Activated CD4-positive, alpha-beta T cell treated with anti-CD3 and anti-CD28 coated beads, Interleukin-2, amount 10 ng/mL, durations not matched to agents 24 days and 14 days (primary cell): ENCODE results near the gene ATPAF1. TPM values are rescaled to one million over a fixed set of nuclear protein-coding genes. Genes with fewer than 3 reads are reported as not detected.
"Not testable (repeated sequence)": the region's sequence is repeated elsewhere in the genome, so short reads cannot be mapped to it uniquely, and the experiment has no call there.

Source experiments
- DNase-seq: peaks from one replicate; pipeline ENCODE4 v3.0.0; 2022
- H3K27ac Mint-ChIP-seq: one replicate; pipeline ENCODE4 v1.8.0; 2022; ENCODE audit warnings: mild to moderate bottlenecking, mixed read lengths
- H3K27me3 Mint-ChIP-seq: one replicate; pipeline ENCODE4 v1.8.0; 2022; ENCODE audit warnings: mixed read lengths
- H3K36me3 Mint-ChIP-seq: one replicate; pipeline ENCODE4 v1.8.0; 2022; ENCODE audit warnings: low read depth, mild to moderate bottlenecking, mixed read lengths
- H3K4me1 Mint-ChIP-seq: one replicate; pipeline ENCODE4 v1.8.0; 2021; ENCODE audit warnings: mixed read lengths
- H3K4me3 Mint-ChIP-seq: one replicate; pipeline ENCODE4 v1.8.0; 2022; ENCODE audit warnings: mild to moderate bottlenecking, moderate library complexity, mixed read lengths
- H3K9me3 Mint-ChIP-seq: one replicate; pipeline ENCODE4 v1.8.0; 2021; ENCODE audit warnings: mixed read lengths
- intact Hi-C: fragments of 100-400 bp; cut with micrococcal nuclease; formaldehyde crosslinking; loops from one replicate; pipeline ENCODE4 v1.15.1; 2023
- total RNA-seq: library from RNA; stranded (reverse); gene quantifications from 2 replicates; pipeline ENCODE4 v1.2.3, GENCODE V29; 2022

Gene ATPAF1
- total RNA-seq, 1 donor from 2014 or later = 43.1 TPM

DNA sequence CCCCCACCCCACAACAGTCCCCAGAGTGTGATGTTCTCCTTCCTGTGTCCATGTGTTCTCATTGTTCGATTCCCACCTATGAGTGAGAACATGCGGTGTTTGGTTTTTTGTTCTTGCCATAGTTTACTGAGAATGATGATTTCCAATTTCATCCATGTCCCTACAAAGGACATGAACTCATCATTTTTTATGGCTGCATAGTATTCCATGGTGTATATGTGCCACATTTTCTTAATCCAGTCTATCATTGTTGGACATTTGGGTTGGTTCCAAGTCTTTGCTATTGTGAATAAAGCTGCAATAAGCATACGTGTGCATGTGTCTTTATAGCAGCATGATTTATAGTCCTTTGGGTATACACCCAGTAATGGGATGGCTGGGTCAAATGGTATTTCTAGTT, 17.0 kb downstream of the ATPAF1 start:
- intact Hi-C loops, H3K27me3 Mint-ChIP-seq, H3K27ac Mint-ChIP-seq, H3K4me3 Mint-ChIP-seq, DNase-seq: not testable (repeated sequence)
- Mint-ChIP-seq H3K9me3 (peaks cover 15% of the 10 kb centered on the region), H3K4me1 (peaks cover 16% of the 10 kb centered on the region), H3K36me3 (peaks cover 77% of the 10 kb centered on the region)

DNA sequence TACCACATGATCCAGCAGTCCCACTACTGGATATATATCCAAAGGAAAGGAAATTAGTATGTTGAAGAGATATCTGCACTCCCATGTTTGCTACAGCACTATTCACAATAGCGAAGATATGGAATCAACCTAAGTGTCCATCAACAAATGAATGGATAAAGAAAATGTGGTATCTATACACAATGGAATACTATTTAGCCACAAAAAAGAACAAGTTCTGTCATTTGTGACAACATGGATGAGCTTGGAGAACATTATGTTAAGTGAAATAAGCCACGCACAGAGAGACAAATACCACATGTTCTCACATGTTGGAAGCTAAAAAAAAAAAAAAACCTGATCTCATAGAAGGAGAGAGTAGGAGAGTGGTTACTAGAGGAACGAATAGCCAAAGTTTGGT, 17.7 kb downstream of the ATPAF1 start:
- Mint-ChIP-seq H3K36me3 (peaks cover 71% of the 10 kb centered on the region), H3K4me1 (peaks cover 16% of the 10 kb centered on the region), H3K27ac (no peak overlapping the region), H3K9me3 (peaks cover 15% of the 10 kb centered on the region), H3K4me3 (no peak overlapping the region), H3K27me3 (no peaks in the 10 kb centered on the region)
- no peak for DNase-seq
- intact Hi-C loops = no loop called here

DNA sequence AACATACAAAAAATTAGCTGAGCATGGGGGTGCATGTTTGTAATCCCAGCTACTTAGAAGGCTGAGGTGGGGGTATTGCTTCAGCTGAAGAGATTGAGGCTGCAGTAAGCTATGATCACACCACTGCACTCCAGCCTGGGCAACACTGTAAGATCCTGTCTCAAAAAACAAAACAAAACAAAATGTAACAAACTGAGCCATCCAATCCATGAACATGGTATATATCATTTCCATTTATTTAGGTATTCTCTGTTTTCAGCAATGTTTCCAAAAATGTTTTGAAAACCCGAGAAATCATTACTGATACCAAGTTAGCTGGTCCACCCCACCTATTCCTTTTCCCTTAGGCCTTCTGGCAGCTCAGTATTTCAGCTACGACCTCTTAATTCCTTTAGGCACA, 18.4 kb downstream of the ATPAF1 start:
- Mint-ChIP-seq H3K4me1 (peaks cover 16% of the 10 kb centered on the region), H3K27me3 (no peaks in the 10 kb centered on the region), H3K36me3 (peaks cover 69% of the 10 kb centered on the region), H3K4me3 (no peak overlapping the region), H3K27ac (no peak overlapping the region), H3K9me3 (peaks cover 11% of the 10 kb centered on the region)
- intact Hi-C loops = no loop called here
- DNase-seq = no peak

DNA sequence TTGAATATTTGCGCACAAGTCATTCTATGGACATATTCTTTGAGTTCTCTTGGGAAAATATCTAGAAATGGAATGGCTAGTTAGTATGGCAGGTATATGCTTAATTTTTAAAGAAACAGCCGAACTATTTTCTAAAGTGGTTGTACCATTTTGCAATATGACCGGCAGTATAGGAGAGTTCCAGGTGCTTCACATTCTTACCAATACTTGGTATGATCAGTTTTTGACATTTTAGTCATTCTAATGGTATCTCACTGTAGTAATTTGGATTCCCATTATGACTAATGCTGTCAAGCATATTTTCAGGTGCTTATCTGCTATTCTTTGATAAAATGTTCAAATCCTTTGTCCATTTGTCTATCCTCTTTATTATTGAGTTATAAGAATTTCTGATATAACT, 20.6 kb downstream of the ATPAF1 start:
- peaks cover 59% of the 10 kb centered on the region for H3K36me3 Mint-ChIP-seq
- no peak for DNase-seq
- no peaks in the 10 kb centered on the region for H3K27me3 Mint-ChIP-seq
- peak overlapping the region; percentile 3 for H3K27ac Mint-ChIP-seq
- intact Hi-C loops = loop anchor here (2.0 kb wide), 1 partner anchor 21 kb away; the partner anchor contains the start of gene ATPAF1
- no peak overlapping the region for H3K4me3 Mint-ChIP-seq
- H3K4me1 Mint-ChIP-seq = peaks cover 4% of the 10 kb centered on the region
- H3K9me3 Mint-ChIP-seq = peaks cover 9% of the 10 kb centered on the region

DNA sequence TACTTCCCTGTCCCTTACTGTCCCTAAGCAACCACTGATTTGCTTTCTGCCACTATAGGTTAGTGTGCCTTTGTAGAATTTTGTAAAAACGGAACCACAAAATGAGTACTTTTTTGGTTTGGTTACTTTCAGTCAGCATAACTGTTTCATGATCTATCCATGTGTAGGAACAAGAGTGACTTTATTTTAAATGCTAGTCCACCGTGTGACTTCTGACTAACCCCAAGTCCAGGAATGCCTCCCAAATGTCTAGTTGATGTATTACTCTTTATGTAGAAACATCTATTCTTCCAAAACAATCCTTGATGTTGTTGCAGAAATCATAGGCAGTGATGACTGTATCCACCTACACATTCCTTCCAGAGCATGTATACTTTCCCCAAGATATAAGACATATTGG, 21.3 kb downstream of the ATPAF1 start:
- Mint-ChIP-seq H3K27me3 (no peaks in the 10 kb centered on the region), H3K4me1 (peaks cover 4% of the 10 kb centered on the region), H3K36me3 (peaks cover 59% of the 10 kb centered on the region), H3K4me3 (no peak overlapping the region), H3K27ac (no peak overlapping the region), H3K9me3 (peaks cover 9% of the 10 kb centered on the region)
- no peak for DNase-seq
- intact Hi-C loops = loop anchor here (2.0 kb wide), 1 partner anchor 22 kb away; the partner anchor contains the start of gene ATPAF1

DNA sequence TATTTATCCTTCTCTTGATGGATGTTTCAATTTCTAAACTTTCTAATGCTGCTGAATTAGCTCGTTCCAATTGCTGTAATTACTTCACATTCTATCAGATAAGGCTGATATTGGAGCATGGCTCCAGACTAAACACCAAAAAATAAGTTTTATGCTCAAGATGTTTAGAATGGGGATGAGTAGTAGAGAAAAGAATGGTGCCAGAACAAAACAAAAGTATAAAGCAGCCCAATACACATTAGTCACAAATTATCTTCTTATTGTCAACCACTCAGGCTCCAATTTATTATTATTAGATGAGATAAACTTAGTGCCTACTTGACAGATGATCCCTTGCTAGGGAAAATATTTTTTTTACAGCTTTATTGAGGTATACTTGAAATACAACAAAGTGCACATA, 21.8 kb downstream of the ATPAF1 start:
- peaks cover 9% of the 10 kb centered on the region for H3K9me3 Mint-ChIP-seq
- no peak for DNase-seq
- H3K27ac Mint-ChIP-seq = no peak overlapping the region
- intact Hi-C loops = loop anchor here (2.0 kb wide), 1 partner anchor 22 kb away; the partner anchor contains the start of gene ATPAF1
- peaks cover 61% of the 10 kb centered on the region for H3K36me3 Mint-ChIP-seq
- no peak overlapping the region for H3K4me3 Mint-ChIP-seq
- H3K27me3 Mint-ChIP-seq = no peaks in the 10 kb centered on the region
- peaks cover 4% of the 10 kb centered on the region for H3K4me1 Mint-ChIP-seq

DNA sequence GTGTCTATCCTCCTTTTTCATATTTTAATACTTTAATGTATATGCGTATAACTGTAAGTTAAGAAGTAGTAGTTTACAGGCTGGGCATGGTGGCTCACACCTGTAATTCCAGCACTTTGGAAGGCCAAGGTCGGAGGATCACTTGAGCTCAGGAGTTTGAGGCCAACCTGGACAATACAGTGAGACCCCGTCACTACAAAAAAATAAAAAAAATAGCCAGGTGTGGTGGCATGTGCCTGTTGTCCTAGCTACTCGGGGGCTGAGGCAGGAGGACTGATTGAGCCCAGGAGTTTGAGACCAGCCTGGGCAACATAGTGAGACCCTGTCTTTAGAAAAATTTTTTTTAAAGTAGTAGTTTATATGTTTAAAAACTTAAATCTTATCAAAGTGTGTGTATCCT, 22.3 kb downstream of the ATPAF1 start:
- no peaks in the 10 kb centered on the region for H3K27me3 Mint-ChIP-seq
- peaks cover 4% of the 10 kb centered on the region for H3K4me1 Mint-ChIP-seq
- no peak for DNase-seq
- no peak overlapping the region for H3K4me3 Mint-ChIP-seq
- H3K36me3 Mint-ChIP-seq = peaks cover 59% of the 10 kb centered on the region
- no peak overlapping the region for H3K27ac Mint-ChIP-seq
- peaks cover 9% of the 10 kb centered on the region for H3K9me3 Mint-ChIP-seq
- intact Hi-C loops = loop anchor here (2.0 kb wide), 1 partner anchor 23 kb away; the partner anchor contains the start of gene ATPAF1

DNA sequence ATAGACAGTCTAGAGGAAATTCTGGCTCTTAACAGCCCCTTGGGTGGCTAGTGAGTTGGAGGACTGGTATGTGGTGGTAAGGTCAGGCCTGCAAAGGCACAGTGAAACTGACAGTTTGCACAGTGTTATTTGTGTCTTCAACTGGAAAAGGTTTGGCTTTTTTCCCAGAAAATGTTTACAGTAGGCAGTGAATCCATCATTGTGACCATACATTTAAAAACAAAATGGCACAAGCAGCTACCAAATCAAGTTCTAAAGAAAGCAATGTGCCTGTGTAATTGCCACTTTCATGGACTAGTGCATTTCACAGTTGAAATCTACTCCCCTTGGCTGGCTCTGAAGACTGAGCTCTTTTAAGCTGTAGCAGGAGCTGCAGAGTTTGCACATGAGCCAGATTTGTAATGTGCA, 24.8 kb downstream of the ATPAF1 start:
- no peak for DNase-seq
- no peak overlapping the region for H3K4me3 Mint-ChIP-seq
- intact Hi-C loops = no loop called here
- H3K27me3 Mint-ChIP-seq = no peaks in the 10 kb centered on the region
- no peaks in the 10 kb centered on the region for H3K9me3 Mint-ChIP-seq
- peaks cover 49% of the 10 kb centered on the region for H3K36me3 Mint-ChIP-seq
- H3K4me1 Mint-ChIP-seq = peaks cover 4% of the 10 kb centered on the region
- H3K27ac Mint-ChIP-seq = no peak overlapping the region

DNA sequence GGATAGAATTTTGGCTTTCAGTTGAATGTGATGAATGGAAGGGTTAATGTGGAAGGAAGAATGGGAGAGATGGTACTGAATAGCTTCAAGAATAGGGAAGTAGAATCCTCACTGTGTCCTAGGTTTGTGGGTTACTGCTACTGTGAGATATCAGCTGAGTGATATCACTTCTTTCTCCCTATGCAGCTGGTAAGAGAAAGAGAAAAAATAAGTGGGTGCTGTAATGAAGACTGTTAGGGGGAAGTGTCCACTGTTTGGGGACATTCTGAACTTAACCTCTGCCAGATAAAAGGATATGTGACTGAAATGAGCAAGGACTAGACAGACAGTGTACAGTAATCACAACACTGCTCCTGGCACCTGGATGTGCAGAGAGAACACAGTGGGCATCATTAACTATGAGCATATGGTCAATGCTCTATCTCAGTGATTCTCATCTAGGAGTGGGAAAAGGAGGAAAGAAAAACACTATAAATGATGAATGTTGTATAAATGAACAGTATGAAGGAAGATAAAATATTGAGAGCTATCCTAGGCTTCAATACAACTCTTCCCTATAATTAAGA, 26.0 kb downstream of the ATPAF1 start:
- H3K27me3 Mint-ChIP-seq = no peaks in the 10 kb centered on the region
- H3K36me3 Mint-ChIP-seq = peaks cover 43% of the 10 kb centered on the region
- DNase-seq = no peak
- no peaks in the 10 kb centered on the region for H3K9me3 Mint-ChIP-seq
- H3K4me3 Mint-ChIP-seq = no peak overlapping the region
- intact Hi-C loops = no loop called here
- peaks cover 4% of the 10 kb centered on the region for H3K4me1 Mint-ChIP-seq
- no peak overlapping the region for H3K27ac Mint-ChIP-seq

DNA sequence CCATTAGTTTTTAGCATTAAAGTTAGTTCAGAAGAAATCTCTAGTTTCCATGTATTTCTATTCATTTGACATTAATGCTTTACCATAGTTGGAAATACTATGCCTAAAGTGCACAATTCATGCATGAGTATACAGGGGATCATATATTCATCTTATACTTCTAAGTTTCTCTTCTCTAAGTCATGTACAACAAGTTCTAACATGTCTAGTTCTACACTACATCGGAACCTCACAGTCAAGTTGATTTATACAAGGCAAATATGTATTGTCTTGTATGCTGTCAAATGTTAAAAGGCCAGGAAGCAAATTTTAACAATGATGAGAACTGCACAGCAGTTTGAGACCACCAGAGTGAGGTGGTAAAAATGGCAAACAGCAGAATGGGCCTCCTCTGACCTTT, 28.6 kb downstream of the ATPAF1 start:
- Mint-ChIP-seq H3K9me3 (no peaks in the 10 kb centered on the region), H3K27ac (no peak overlapping the region), H3K36me3 (peaks cover 47% of the 10 kb centered on the region), H3K4me3 (no peak overlapping the region), H3K27me3 (no peaks in the 10 kb centered on the region), H3K4me1 (no peaks in the 10 kb centered on the region)
- DNase-seq = no peak
- intact Hi-C loops = no loop called here

DNA sequence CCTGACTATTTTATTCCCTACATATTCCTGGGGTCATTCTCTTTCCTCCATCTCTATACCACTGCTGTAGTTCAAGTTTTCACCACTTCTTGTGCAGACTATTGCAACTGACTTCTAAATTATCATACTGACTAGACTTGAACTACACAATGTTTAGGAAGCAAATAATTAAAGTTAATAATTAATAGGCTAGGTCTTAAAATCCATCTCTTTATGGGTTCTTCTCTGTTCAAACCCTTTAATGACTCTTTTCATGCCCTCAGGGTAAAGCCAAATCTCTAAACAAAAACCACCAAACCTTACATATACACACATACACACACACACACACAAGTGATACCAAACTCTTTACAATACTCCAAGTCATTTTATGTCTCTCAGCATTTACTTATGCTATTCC, 29.2 kb downstream of the ATPAF1 start:
- Mint-ChIP-seq H3K27ac (no peak overlapping the region), H3K36me3 (peaks cover 54% of the 10 kb centered on the region), H3K9me3 (no peaks in the 10 kb centered on the region), H3K27me3 (no peaks in the 10 kb centered on the region), H3K4me3 (no peak overlapping the region), H3K4me1 (no peaks in the 10 kb centered on the region)
- no peak for DNase-seq
- intact Hi-C loops = no loop called here

DNA sequence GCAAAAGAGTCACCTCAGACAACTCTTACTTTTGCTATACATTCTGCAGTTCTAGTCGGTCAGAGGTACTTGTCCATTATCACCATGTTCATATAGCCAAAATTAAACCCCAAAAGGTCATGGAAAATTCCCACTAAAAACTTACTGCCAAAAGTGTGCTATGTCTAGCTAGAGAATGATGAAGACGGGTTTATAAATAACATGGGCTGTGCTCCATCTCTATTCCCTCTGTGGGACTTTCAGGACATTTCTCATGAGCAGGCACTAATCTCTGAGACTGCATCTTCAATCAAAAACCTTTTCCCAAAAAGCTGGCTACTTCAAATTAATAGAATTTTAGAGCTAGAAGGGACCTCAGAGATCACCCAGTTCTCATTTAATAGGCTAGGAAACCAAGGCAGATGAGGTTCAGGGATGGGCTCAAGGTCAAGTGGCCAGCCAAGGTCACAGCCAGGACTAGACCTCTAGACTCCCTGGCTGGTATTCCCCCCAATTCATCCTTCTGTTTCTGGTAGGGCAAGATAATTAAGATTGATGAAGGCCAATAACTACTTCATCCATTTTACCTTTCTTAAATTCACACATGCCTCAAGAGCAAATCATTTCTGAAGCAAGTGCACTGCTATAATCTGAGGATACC, 30.6 kb downstream of the ATPAF1 start:
- Mint-ChIP-seq H3K27ac (no peak overlapping the region), H3K36me3 (peaks cover 55% of the 10 kb centered on the region), H3K9me3 (no peaks in the 10 kb centered on the region), H3K27me3 (no peaks in the 10 kb centered on the region), H3K4me3 (no peak overlapping the region), H3K4me1 (no peaks in the 10 kb centered on the region)
- intact Hi-C loops = no loop called here
- no peak for DNase-seq

DNA sequence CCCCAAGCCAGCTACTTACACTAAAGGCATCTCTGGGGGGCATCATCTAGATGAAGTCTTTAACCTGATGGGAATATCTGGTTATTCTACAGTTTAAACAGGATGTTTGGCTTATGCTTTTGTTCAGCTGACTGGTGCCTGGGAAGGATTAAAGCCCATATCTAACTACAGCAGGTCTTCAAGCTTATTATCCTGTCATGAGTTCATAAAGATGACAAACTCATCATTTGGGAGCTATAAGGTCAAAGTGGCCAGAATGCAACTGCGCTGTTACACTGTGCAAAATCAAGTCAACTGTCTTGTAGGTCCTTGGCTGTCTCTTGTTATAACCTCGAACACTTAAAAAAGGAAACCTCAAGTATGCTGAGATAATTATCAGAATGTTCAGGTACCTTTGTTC, 33.0 kb downstream of the ATPAF1 start:
- no peak for DNase-seq
- Mint-ChIP-seq H3K4me1 (no peaks in the 10 kb centered on the region), H3K36me3 (peaks cover 47% of the 10 kb centered on the region), H3K9me3 (no peaks in the 10 kb centered on the region), H3K4me3 (no peak overlapping the region), H3K27me3 (no peaks in the 10 kb centered on the region), H3K27ac (no peak overlapping the region)
- intact Hi-C loops = no loop called here

DNA sequence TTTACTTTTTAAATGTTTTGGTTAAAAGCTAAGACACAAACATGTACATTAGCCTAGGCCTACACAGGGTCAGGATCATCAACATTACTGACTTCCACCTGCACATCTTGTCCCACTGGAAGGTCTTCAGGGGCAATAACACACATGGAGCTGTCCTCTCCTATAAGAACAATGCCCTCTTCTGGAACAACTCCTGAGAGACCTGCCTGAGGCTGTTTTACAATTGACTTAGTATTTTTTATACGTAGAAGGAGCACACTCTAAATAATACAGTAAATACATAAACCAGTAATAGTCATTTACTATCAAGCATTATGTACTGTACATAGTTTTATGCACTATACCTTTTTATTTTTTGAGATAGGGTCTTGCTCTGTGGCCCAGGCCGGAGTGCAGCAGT, 37.4 kb downstream of the ATPAF1 start:
- Mint-ChIP-seq H3K4me1 (no peaks in the 10 kb centered on the region), H3K27me3 (no peaks in the 10 kb centered on the region), H3K9me3 (no peaks in the 10 kb centered on the region), H3K36me3 (peaks cover 34% of the 10 kb centered on the region), H3K4me3 (no peak overlapping the region), H3K27ac (no peak overlapping the region)
- intact Hi-C loops = no loop called here
- no peak for DNase-seq
